ENCODE data around the gene ZFAND5. TPM values are rescaled to one million over a fixed set of nuclear protein-coding genes. Genes with fewer than 3 reads are reported as not detected.

ZFAND5 gene
- total RNA-seq, 3 donors from 2014 or later: 268 to 516 (median 423) TPM

DNA sequence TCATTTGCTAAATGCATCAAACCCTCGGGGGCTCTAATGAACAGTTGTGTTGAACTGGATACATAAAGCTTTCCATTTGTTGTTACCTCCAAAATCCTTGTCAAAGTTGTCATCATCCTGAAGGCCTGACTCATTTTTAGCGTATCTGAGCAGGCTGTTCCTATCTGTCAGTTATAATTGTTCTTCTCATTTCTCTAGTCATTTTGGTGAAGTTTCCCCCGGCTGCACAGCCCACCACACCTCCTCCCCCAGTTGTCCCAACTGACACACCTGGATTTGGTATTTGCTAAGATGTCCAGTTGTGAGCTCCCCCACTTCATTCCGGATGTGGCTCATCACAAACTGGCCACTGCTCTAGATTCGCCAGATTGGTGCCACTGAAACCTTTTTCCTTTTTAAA lies 27.7 kb downstream of the ZFAND5 start:
- no peak overlapping the region for H3K27ac ChIP-seq
- DNase-seq (ENCODE audit: low spot score in 2 of 2): no peak
- no peaks in the 10 kb centered on the region for H3K36me3 ChIP-seq
- no peaks in the 10 kb centered on the region for H3K4me1 ChIP-seq
- TF ChIP-seq POLR2AphosphoS5 (IDR thresholded peaks at IDR 0.05) (no peak), POLR2A (IDR thresholded peaks at IDR 0.05) (no peak)
- TF ChIP-seq, protein P1, sequence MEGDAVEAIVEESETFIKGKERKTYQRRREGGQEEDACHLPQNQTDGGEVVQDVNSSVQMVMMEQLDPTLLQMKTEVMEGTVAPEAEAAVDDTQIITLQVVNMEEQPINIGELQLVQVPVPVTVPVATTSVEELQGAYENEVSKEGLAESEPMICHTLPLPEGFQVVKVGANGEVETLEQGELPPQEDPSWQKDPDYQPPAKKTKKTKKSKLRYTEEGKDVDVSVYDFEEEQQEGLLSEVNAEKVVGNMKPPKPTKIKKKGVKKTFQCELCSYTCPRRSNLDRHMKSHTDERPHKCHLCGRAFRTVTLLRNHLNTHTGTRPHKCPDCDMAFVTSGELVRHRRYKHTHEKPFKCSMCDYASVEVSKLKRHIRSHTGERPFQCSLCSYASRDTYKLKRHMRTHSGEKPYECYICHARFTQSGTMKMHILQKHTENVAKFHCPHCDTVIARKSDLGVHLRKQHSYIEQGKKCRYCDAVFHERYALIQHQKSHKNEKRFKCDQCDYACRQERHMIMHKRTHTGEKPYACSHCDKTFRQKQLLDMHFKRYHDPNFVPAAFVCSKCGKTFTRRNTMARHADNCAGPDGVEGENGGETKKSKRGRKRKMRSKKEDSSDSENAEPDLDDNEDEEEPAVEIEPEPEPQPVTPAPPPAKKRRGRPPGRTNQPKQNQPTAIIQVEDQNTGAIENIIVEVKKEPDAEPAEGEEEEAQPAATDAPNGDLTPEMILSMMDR (IDR thresholded peaks at IDR 0.05): no peak
- intact Hi-C loops (cut with DNase I; ENCODE audit: low total_unique reads): no loop called here
- H3K27me3 ChIP-seq: no peaks in the 10 kb centered on the region
- no peak overlapping the region for H3K4me3 ChIP-seq
- no peaks in the 10 kb centered on the region for H3K9me3 ChIP-seq

DNA sequence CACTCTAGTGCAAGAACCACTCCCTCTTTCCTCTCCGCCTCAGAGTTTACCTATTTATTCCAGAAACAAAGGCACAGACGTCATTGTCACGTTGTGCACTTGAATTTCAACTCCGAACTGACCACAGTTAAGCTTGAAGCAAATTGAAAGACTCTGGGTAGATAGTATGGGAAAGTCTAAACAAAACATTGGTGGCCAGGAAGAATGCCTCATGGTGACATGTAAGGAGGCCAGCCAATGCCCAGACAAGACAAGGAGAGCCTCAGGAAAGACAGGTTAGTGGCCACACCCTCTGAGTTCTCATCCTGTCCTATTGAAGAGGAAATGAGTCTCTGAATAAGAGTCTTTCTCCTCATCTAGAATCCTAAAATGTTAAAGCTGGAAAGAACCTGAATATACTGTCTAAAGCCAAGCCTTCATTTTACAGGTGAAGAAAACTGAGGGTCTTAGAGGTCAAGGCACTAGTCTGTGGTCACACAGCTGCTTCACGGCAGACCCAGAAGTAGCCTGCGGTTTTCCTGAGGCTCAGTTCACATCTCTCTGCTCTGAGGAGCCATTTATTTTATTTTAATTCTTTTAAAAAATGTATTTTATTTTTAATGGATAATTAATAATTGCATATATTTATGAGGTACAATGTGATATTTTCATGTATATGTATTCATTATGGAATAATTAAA lies 30.2 kb downstream of the ZFAND5 start:
- Histone ChIP-seq H3K27me3 (no peaks in the 10 kb centered on the region), H3K27ac (no peak overlapping the region), H3K36me3 (no peaks in the 10 kb centered on the region), H3K4me3 (no peak overlapping the region), H3K4me1 (no peaks in the 10 kb centered on the region), H3K9me3 (no peaks in the 10 kb centered on the region)
- TF ChIP-seq POLR2AphosphoS5 (IDR thresholded peaks at IDR 0.05) (no peak), POLR2A (IDR thresholded peaks at IDR 0.05) (no peak)
- TF ChIP-seq, protein P1 (IDR thresholded peaks at IDR 0.05): no peak
- intact Hi-C loops (cut with DNase I; ENCODE audit: low total_unique reads): no loop called here
- DNase-seq (ENCODE audit: low spot score in 2 of 2): no peak

DNA sequence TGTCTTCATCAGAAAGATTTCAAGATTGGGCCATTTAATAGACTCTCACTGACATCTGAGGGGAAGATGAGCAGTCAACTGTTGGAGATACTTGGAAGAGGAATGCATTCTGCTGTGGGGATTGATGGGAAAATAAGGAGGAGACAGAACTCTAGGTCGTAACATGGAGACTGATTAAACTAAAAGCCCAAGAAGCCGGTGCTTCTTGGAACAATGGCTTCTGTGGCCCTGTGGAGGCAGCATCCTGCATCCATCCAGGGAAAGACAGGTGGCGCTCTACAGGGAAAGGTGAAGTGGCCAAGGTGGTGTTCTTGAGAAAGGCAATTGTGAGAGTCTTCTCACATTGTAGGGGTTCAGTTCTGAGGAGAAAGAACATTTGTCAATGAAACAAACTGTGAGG lies 31.3 kb downstream of the ZFAND5 start:
- no peak for DNase-seq (ENCODE audit: low spot score in 2 of 2)
- H3K4me3 ChIP-seq: no peak overlapping the region
- H3K27ac ChIP-seq: no peak overlapping the region
- intact Hi-C loops (cut with DNase I; ENCODE audit: low total_unique reads): no loop called here
- H3K4me1 ChIP-seq: no peaks in the 10 kb centered on the region
- no peaks in the 10 kb centered on the region for H3K36me3 ChIP-seq
- H3K27me3 ChIP-seq: no peaks in the 10 kb centered on the region
- no peaks in the 10 kb centered on the region for H3K9me3 ChIP-seq
- TF ChIP-seq, protein P1 (IDR thresholded peaks at IDR 0.05): no peak
- TF ChIP-seq POLR2A (IDR thresholded peaks at IDR 0.05) (no peak), POLR2AphosphoS5 (IDR thresholded peaks at IDR 0.05) (no peak)

DNA sequence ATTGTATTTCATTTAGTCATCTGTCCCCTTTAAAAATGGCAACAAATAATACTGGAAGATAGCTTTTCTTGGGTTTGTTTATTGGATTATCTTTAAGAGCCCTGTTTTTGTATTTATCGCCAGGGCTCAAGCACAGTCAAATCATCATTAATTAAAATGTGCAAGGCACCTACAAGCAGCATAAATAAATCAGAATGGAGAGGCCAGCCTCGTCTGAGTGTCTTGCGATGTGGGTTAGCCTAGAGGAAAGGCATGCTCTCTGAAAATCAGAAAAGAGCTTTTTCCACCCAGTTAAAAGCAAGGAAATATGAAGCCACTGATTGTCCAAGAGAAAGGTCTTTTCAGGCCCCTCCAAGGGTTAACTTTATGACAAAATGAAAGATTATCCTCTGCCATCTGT lies 31.8 kb downstream of the ZFAND5 start:
- H3K36me3 ChIP-seq: no peaks in the 10 kb centered on the region
- H3K27me3 ChIP-seq: no peaks in the 10 kb centered on the region
- H3K4me1 ChIP-seq: no peaks in the 10 kb centered on the region
- intact Hi-C loops (cut with DNase I; ENCODE audit: low total_unique reads): no loop called here
- H3K4me3 ChIP-seq: no peak overlapping the region
- TF ChIP-seq POLR2A (IDR thresholded peaks at IDR 0.05) (no peak), POLR2AphosphoS5 (IDR thresholded peaks at IDR 0.05) (no peak)
- TF ChIP-seq, protein P1 (IDR thresholded peaks at IDR 0.05): no peak
- DNase-seq (ENCODE audit: low spot score in 2 of 2): no peak
- H3K9me3 ChIP-seq: no peaks in the 10 kb centered on the region
- no peak overlapping the region for H3K27ac ChIP-seq

DNA sequence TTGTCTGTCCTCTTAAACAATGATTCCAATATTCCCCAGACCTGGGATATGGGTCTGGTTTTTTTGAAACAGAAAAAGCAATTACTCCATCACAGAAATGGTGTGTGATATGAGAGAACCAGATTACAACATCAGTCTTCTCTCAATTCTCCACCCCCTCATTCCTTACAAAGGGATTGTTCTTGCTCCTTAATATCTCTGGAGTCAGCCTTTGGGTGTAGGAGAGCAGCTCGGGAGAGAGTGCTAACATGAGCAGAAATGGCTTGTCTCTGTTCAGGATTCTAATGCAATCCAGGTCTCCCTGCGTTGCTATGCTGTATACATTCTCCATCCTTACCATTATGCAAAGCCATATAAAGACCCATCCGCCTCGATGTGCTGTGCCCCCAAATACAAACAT lies 32.7 kb downstream of the ZFAND5 start:
- H3K27me3 ChIP-seq: no peaks in the 10 kb centered on the region
- H3K9me3 ChIP-seq: no peaks in the 10 kb centered on the region
- H3K4me3 ChIP-seq: no peak overlapping the region
- no peak overlapping the region for H3K27ac ChIP-seq
- intact Hi-C loops (cut with DNase I; ENCODE audit: low total_unique reads): no loop called here
- TF ChIP-seq POLR2AphosphoS5 (IDR thresholded peaks at IDR 0.05) (no peak), POLR2A (IDR thresholded peaks at IDR 0.05) (no peak)
- TF ChIP-seq, protein P1 (IDR thresholded peaks at IDR 0.05): no peak
- no peaks in the 10 kb centered on the region for H3K36me3 ChIP-seq
- no peak for DNase-seq (ENCODE audit: low spot score in 2 of 2)
- no peaks in the 10 kb centered on the region for H3K4me1 ChIP-seq
